DOHH2 (cell line): Measurements from ENCODE around the gene ZNF181.

ENCODE experiments used
- H3F3A ChIP-seq: fragments of 200-600 bp; sonication (generic), shearing (Covaris generic); 2 replicates; pipeline ENCODE4 v1.6.0; 2016; ENCODE audit warnings: antibody characterized with exemption, mild to moderate bottlenecking; ENCODE audit not compliant: control insufficient read depth, insufficient read depth
- H3K27ac ChIP-seq: fragments of 200-600 bp; sonication (generic); 2 replicates; pipeline ENCODE4 v1.5.1; 2014; ENCODE audit warnings: low read depth, mild to moderate bottlenecking, low read length, moderate library complexity
- H3K27me3 ChIP-seq: fragments of 200-600 bp; sonication (generic); 2 replicates; pipeline ENCODE4 v1.6.1; 2014; ENCODE audit warnings: mild to moderate bottlenecking, low read length, mixed read lengths; ENCODE audit not compliant: control insufficient read depth
- H3K36me3 ChIP-seq: fragments of 200-600 bp; sonication (generic); 2 replicates; pipeline ENCODE4 v1.6.1; 2014; ENCODE audit warnings: mild to moderate bottlenecking, low read length, moderate library complexity, mixed read lengths; ENCODE audit not compliant: control insufficient read depth
- H3K4me1 ChIP-seq: fragments of 200-600 bp; sonication (generic); 2 replicates; pipeline ENCODE4 v1.6.1; 2014; ENCODE audit warnings: mild to moderate bottlenecking, low read length, mixed read lengths; ENCODE audit not compliant: control insufficient read depth
- H3K4me2 ChIP-seq: fragments of 200-600 bp; sonication (generic); 2 replicates; pipeline ENCODE4 v1.6.0; 2014; ENCODE audit warnings: mild to moderate bottlenecking, low read length, moderate library complexity
- H3K4me3 ChIP-seq: fragments of 200-600 bp; sonication (generic); 2 replicates; pipeline ENCODE4 v1.5.1; 2014; ENCODE audit warnings: mild to moderate bottlenecking, low read length, mixed read lengths
- H3K79me2 ChIP-seq: fragments of 200-600 bp; sonication (generic); 2 replicates; pipeline ENCODE4 v1.6.1; 2014; ENCODE audit warnings: mild to moderate bottlenecking, low read length, mixed read lengths; ENCODE audit not compliant: control insufficient read depth
- H3K9me2 ChIP-seq: fragments of 200-600 bp; sonication (generic); replicated peaks from 2 replicates; pipeline ENCODE4 v1.6.1; 2014; ENCODE audit warnings: mild to moderate bottlenecking, low read length, mixed read lengths; ENCODE audit not compliant: control insufficient read depth
- H3K9me3 ChIP-seq: fragments of 200-600 bp; sonication (generic); 2 replicates; pipeline ENCODE4 v1.6.1; 2014; ENCODE audit warnings: antibody characterized with exemption, low read length, mixed read lengths; ENCODE audit not compliant: control insufficient read depth, insufficient read depth
- H4K20me1 ChIP-seq: fragments of 200-600 bp; sonication (generic); 2 replicates; pipeline ENCODE4 v1.6.0; 2014; ENCODE audit warnings: low read depth, mild to moderate bottlenecking, antibody characterized with exemption, low read length, moderate library complexity; ENCODE audit not compliant: control insufficient read depth, insufficient read depth
- EZH2phosphoT487 ChIP-seq: fragments of 200-600 bp; sonication (generic); IDR thresholded peaks from 2 replicates; pipeline ENCODE4 v1.6.1; 2017; ENCODE audit warnings: borderline replicate concordance, mild to moderate bottlenecking, antibody characterized with exemption, low read length, moderate library complexity, mixed read lengths
- TF ChIP-seq, protein P1 (sequence below): fragments of 200-600 bp; sonication (generic); IDR thresholded peaks from one replicate; pipeline ENCODE4 v1.5.1; 2014; ENCODE audit warnings: antibody characterized with exemption, mild to moderate bottlenecking, low read depth, low read length; ENCODE audit not compliant: poor library complexity, severe bottlenecking

The ZNF181 gene

GRCh38 chr19:34772697-34773554, 38.9 kb downstream of the ZNF181 start, which contains the start of gene ZNF599:
Gene ZNF599 (minus strand): TSS chr19:34773215. CDS start chr19:34772841, 374 bp downstream.
- Histone ChIP-seq H3K4me3 (peak within 1 kb of the TSS; percentile 81), H3K4me2 (peak within 1 kb of the TSS; percentile 72), H3K9me2 (no peaks in the 10 kb centered on the region), H3K79me2 (no peaks in the 10 kb centered on the region), H3K36me3 (no peaks in the 10 kb centered on the region), H3K4me1 (peaks cover 8% of the 10 kb centered on the region), H3K27me3 (no peaks in the 10 kb centered on the region), H3K27ac (no peak within 1 kb of the TSS), H3F3A (no peaks in the 10 kb centered on the region), H4K20me1 (no peaks in the 10 kb centered on the region), H3K9me3 (no peaks in the 10 kb centered on the region)
- TF ChIP-seq, protein P1, sequence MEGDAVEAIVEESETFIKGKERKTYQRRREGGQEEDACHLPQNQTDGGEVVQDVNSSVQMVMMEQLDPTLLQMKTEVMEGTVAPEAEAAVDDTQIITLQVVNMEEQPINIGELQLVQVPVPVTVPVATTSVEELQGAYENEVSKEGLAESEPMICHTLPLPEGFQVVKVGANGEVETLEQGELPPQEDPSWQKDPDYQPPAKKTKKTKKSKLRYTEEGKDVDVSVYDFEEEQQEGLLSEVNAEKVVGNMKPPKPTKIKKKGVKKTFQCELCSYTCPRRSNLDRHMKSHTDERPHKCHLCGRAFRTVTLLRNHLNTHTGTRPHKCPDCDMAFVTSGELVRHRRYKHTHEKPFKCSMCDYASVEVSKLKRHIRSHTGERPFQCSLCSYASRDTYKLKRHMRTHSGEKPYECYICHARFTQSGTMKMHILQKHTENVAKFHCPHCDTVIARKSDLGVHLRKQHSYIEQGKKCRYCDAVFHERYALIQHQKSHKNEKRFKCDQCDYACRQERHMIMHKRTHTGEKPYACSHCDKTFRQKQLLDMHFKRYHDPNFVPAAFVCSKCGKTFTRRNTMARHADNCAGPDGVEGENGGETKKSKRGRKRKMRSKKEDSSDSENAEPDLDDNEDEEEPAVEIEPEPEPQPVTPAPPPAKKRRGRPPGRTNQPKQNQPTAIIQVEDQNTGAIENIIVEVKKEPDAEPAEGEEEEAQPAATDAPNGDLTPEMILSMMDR, result no peak
- TF ChIP-seq EZH2phosphoT487, result no peak

GRCh38 chr19:34773555-34773864, 39.5 kb downstream of the ZNF181 start:
- H3K9me2 ChIP-seq, result no peaks in the 10 kb centered on the region
- H4K20me1 ChIP-seq, result no peaks in the 10 kb centered on the region
- H3K4me1 ChIP-seq, result peaks cover 8% of the 10 kb centered on the region
- no peak for TF ChIP-seq EZH2phosphoT487
- TF ChIP-seq, protein P1, result no peak
- peak overlapping the region; percentile 72 for H3K4me2 ChIP-seq
- no peaks in the 10 kb centered on the region for H3K27me3 ChIP-seq
- no peaks in the 10 kb centered on the region for H3K36me3 ChIP-seq
- H3K9me3 ChIP-seq, result no peaks in the 10 kb centered on the region
- no peaks in the 10 kb centered on the region for H3F3A ChIP-seq
- H3K27ac ChIP-seq, result no peak overlapping the region
- H3K4me3 ChIP-seq, result peak overlapping the region; percentile 81
- H3K79me2 ChIP-seq, result no peaks in the 10 kb centered on the region

DNA sequence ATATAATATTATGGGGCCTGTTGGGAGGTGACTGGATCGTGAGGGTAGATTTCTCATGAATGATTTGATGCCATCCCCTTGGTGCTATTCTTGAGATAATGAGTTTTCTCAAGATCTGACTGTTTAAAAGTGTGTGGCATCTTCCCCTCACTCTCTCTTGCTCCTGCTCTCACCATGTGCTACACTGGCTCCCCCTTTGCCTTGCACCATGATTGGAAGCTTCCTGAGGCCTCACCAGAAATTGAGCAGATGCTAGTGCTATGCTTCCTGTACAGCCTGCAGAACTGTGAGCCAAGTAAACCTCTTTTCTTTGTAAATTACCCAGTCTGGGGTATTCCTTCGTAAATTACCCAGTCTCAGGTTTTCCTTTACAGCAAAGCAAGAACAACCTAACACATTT, 40.8 kb downstream of the ZNF181 start:
- Histone ChIP-seq H3K27me3 (no peaks in the 10 kb centered on the region), H3K4me3 (no peak overlapping the region), H3K9me2 (no peaks in the 10 kb centered on the region), H3K79me2 (no peaks in the 10 kb centered on the region), H3K4me1 (peaks cover 8% of the 10 kb centered on the region), H4K20me1 (no peaks in the 10 kb centered on the region), H3K27ac (no peak overlapping the region), H3K9me3 (no peaks in the 10 kb centered on the region), H3K36me3 (no peaks in the 10 kb centered on the region), H3F3A (no peaks in the 10 kb centered on the region), H3K4me2 (no peak overlapping the region)
- TF ChIP-seq, protein P1, result no peak
- TF ChIP-seq EZH2phosphoT487, result no peak
